GM12878 (cell line): ENCODE results near the gene LSMEM2. TPM values are rescaled to one million over a fixed set of nuclear protein-coding genes. Genes with fewer than 3 reads are reported as not detected.

Experiments
- ATAC-seq: fragments of 200-7000 bp; cut with Tn5 transposase; 3 replicates; pipeline ENCODE4 v1.9.1; 2020; ENCODE audit warnings: mild to moderate bottlenecking, moderate library complexity
- BruUV-seq: library from RNA; stranded (reverse); fragments of 400-500 nt; replicated peaks from 2 replicates; lab custom pipeline; 2021; lab: Mats Ljungman, UMichigan
- CTCF ChIA-PET: fragments of 300-600 bp; sonication (Branson Sonifier 250); formaldehyde crosslinking; extraction: SDS; loops from one replicate; lab custom pipeline; 2021; ENCODE audit warnings: inconsistent platforms; lab: Yijun Ruan, JAX
- POLR2A ChIA-PET: fragments of 350-600 bp; formaldehyde crosslinking; extraction: SDS; loops from one replicate; lab custom pipeline; 2021; ENCODE audit warnings: inconsistent platforms; lab: Charles Lee
- RAD21 ChIA-PET: fragments of 300-600 bp; sonication (Branson Sonifier 250); formaldehyde crosslinking; loops from one replicate; lab custom pipeline; 2023; ENCODE audit warnings: antibody characterized with exemption; ENCODE audit not compliant: unreplicated experiment; lab: Charles Lee
- SMC1A ChIA-PET: fragments of 300-600 bp; sonication (Branson Sonifier 250); formaldehyde crosslinking; loops from one replicate; lab custom pipeline; 2023; ENCODE audit not compliant: unreplicated experiment, uncharacterized antibody; lab: Charles Lee
- DNase-seq: peaks from one replicate; pipeline ENCODE4 v3.0.0-alpha.2; 2011; ENCODE audit warnings: low read depth, low spot score
- FAIRE-seq: peaks from 3 replicates; lab custom pipeline; 2011; peaks lifted over from hg19 to GRCh38; lab: Jason Lieb, UNC
- H2AFZ ChIP-seq: 2 replicates; pipeline ENCODE4 v1.6.0; 2011; ENCODE audit warnings: low read depth, low read length, control low read depth; ENCODE audit not compliant: control insufficient read depth
- H3K27ac ChIP-seq: 2 replicates; pipeline ENCODE4 v1.5.1; 2011; ENCODE audit warnings: control low read depth; ENCODE audit not compliant: control insufficient read depth, insufficient read depth
- H3K27me3 ChIP-seq, 2 experiments: replicated peaks in 1 of 2; 2 replicates each; pipeline versions ENCODE4 v1.6.0 to v1.6.1; 2011; ENCODE audit warnings: low read length in 1 of 2; ENCODE audit not compliant: control insufficient read depth in 2 of 2, insufficient read depth in 2 of 2
- H3K36me3 ChIP-seq, 2 experiments: 2 replicates each; pipeline ENCODE4 v1.5.1; 2011; ENCODE audit warnings: low read length in 1 of 2; ENCODE audit not compliant: control insufficient read depth in 2 of 2, insufficient read depth in 2 of 2
- H3K4me1 ChIP-seq: 2 replicates; pipeline ENCODE4 v1.6.1; 2011; ENCODE audit warnings: mild to moderate bottlenecking, low read length, moderate library complexity, mixed read lengths; ENCODE audit not compliant: control insufficient read depth, insufficient read depth
- H3K4me2 ChIP-seq: 2 replicates; pipeline ENCODE4 v1.6.0; 2011; ENCODE audit warnings: control low read depth; ENCODE audit not compliant: control insufficient read depth, insufficient read depth
- H3K4me3 ChIP-seq: fragments of 200-600 bp; sonication (generic); 2 replicates; pipeline ENCODE4 v1.5.1; 2016
- H3K79me2 ChIP-seq: 2 replicates; pipeline ENCODE4 v1.6.0; 2011; ENCODE audit warnings: low read length; ENCODE audit not compliant: control insufficient read depth, insufficient read depth
- H3K9ac ChIP-seq: 2 replicates; pipeline ENCODE4 v1.8.0; 2011; ENCODE audit warnings: low read length, control low read depth, mixed read lengths; ENCODE audit not compliant: control insufficient read depth, insufficient read depth
- H3K9me3 ChIP-seq: replicated peaks from 3 replicates; pipeline ENCODE4 v1.5.1; 2011; ENCODE audit warnings: mild to moderate bottlenecking, low read length; ENCODE audit not compliant: control insufficient read depth, insufficient read depth
- H4K20me1 ChIP-seq: 2 replicates; pipeline ENCODE4 v1.6.0; 2011; ENCODE audit not compliant: control insufficient read depth, insufficient read depth
- ATF7 ChIP-seq: fragments of 450-650 bp; IDR thresholded peaks from 2 replicates; pipeline ENCODE4 v1.6.1; 2016; ENCODE audit warnings: low read depth, mild to moderate bottlenecking
- BACH1 ChIP-seq: fragments of 450-650 bp; IDR thresholded peaks from 2 replicates; pipeline ENCODE4 v1.6.1; 2017; ENCODE audit warnings: mild to moderate bottlenecking, borderline replicate concordance
- CEBPB ChIP-seq, 2 experiments: fragments of 150-350 bp in 1 of 2; IDR thresholded peaks; 2 replicates each; pipeline ENCODE4 v1.6.1; 2012 to 2014; ENCODE audit warnings: low read depth in 2 of 2, low read length in 2 of 2, borderline replicate concordance in 1 of 2, inconsistent platforms in 1 of 2
- EED ChIP-seq: sonication (generic); IDR thresholded peaks from 2 replicates; pipeline ENCODE4 v1.6.1; 2016; ENCODE audit warnings: antibody characterized with exemption, low read depth
- EGR1 ChIP-seq, 2 experiments: IDR thresholded peaks; 1 replicate in 1 of 2; 2 replicates in 1 of 2; pipeline ENCODE4 v1.6.1; 2011 to 2012; ENCODE audit warnings: low read depth in 2 of 2, low read length in 2 of 2, borderline replicate concordance in 1 of 2, mild to moderate bottlenecking in 1 of 2, moderate library complexity in 1 of 2
- EP300 ChIP-seq, 2 experiments: fragments of 150-350 bp in 1 of 2; IDR thresholded peaks; 2 replicates each; pipeline ENCODE4 v1.6.1; 2011 to 2012; ENCODE audit warnings: low read depth in 2 of 2, low read length in 2 of 2, borderline replicate concordance in 1 of 2, improper control_type of control experiment in 1 of 2, inconsistent platforms in 1 of 2; ENCODE audit not compliant: control insufficient read depth in 1 of 2
- ETV6 ChIP-seq, 2 experiments: fragments of 450-650 bp in 1 of 2; IDR thresholded peaks in 1 of 2; conservative IDR thresholded peaks in 1 of 2; 2 replicates each; pipeline ENCODE4 v1.6.1; 2014; ENCODE audit warnings: antibody characterized with exemption in 1 of 2, borderline replicate concordance in 1 of 2, low read depth in 1 of 2, mild to moderate bottlenecking in 1 of 2, moderate library complexity in 1 of 2
- FOXK2 ChIP-seq: fragments of 450-650 bp; IDR thresholded peaks from 2 replicates; pipeline ENCODE4 v1.6.1; 2017; ENCODE audit warnings: mild to moderate bottlenecking, moderate library complexity
- HDGF ChIP-seq: fragments of 450-650 bp; IDR thresholded peaks from 2 replicates; pipeline ENCODE4 v1.6.1; 2016; ENCODE audit warnings: antibody characterized with exemption
- MAX ChIP-seq: IDR thresholded peaks from 2 replicates; pipeline ENCODE4 v1.6.1; 2012; ENCODE audit warnings: low read depth, low read length, improper control_type of control experiment
- MEF2A ChIP-seq: IDR thresholded peaks from 2 replicates; pipeline ENCODE4 v1.6.1; 2011; ENCODE audit warnings: low read depth, mild to moderate bottlenecking, low read length, moderate library complexity; ENCODE audit not compliant: insufficient read depth
- NBN ChIP-seq: fragments of 450-650 bp; IDR thresholded peaks from 2 replicates; pipeline ENCODE4 v1.6.1; 2016
- NFYA ChIP-seq: IDR thresholded peaks from 2 replicates; pipeline ENCODE4 v1.6.1; 2011; ENCODE audit warnings: low read depth, mild to moderate bottlenecking, low read length, improper control_type of control experiment, borderline replicate concordance
- NFYB ChIP-seq: IDR thresholded peaks from 2 replicates; pipeline ENCODE4 v1.6.1; 2011; ENCODE audit warnings: low read depth, mild to moderate bottlenecking, low read length, improper control_type of control experiment, moderate library complexity; ENCODE audit not compliant: insufficient read depth
- PAX5 ChIP-seq: IDR thresholded peaks from 2 replicates; pipeline ENCODE4 v1.6.1; 2011; ENCODE audit warnings: low read depth, low read length, borderline replicate concordance
- PML ChIP-seq: IDR thresholded peaks from 2 replicates; pipeline ENCODE4 v1.6.1; 2012; ENCODE audit warnings: low read length, inconsistent platforms
- RB1 ChIP-seq: fragments of 450-650 bp; formaldehyde crosslinking; IDR thresholded peaks from 2 replicates; pipeline ENCODE4 v1.6.1; 2017; ENCODE audit warnings: mild to moderate bottlenecking, borderline replicate concordance
- RCOR1 ChIP-seq: conservative IDR thresholded peaks from 2 replicates; pipeline ENCODE4 v1.6.1; 2012; ENCODE audit warnings: low read depth, low read length, improper control_type of control experiment
- SRF ChIP-seq, 2 experiments: IDR thresholded peaks; 2 replicates each; pipeline ENCODE4 v1.6.1; 2011; ENCODE audit warnings: low read depth in 2 of 2, low read length in 2 of 2, mild to moderate bottlenecking in 1 of 2, moderate library complexity in 1 of 2
- TAF1 ChIP-seq: IDR thresholded peaks from 2 replicates; pipeline ENCODE4 v1.6.1; 2011; ENCODE audit warnings: mild to moderate bottlenecking, low read depth, low read length, borderline replicate concordance
- TARDBP ChIP-seq: IDR thresholded peaks from 2 replicates; pipeline ENCODE4 v1.6.1; 2016; ENCODE audit warnings: borderline replicate concordance
- TBL1XR1 ChIP-seq: IDR thresholded peaks from 2 replicates; pipeline ENCODE4 v1.6.1; 2012; ENCODE audit warnings: low read depth, low read length, improper control_type of control experiment
- ZNF207 ChIP-seq: fragments of 450-650 bp; IDR thresholded peaks from 2 replicates; pipeline ENCODE4 v1.6.1; 2014; ENCODE audit warnings: antibody characterized with exemption, mild to moderate bottlenecking, borderline replicate concordance
- WGBS: methylation state at CpG from one replicate; pipeline ENCODE4 v1.1.6; 2016; ENCODE audit warnings: low lambda C conversion rate; ENCODE audit not compliant: insufficient replicate concordance, insufficient coverage; ENCODE audit errors: missing lambda C conversion rate; 5-methylcytosine and 5-hydroxymethylcytosine counted together
- in situ Hi-C: fragments of 300-500 bp; cut with MboI; formaldehyde crosslinking; loops from 9 replicates; pipeline ENCODE4 v1.14.3; 2018; ENCODE audit warnings: mixed read lengths
- intact Hi-C: fragments of 100-400 bp; cut with micrococcal nuclease; formaldehyde crosslinking; loops from one replicate; pipeline ENCODE4 v1.14.2; 2022; ENCODE audit not compliant: unreplicated experiment
- polyA plus RNA-seq, 11 experiments: library from polyadenylated mRNA; depleted of rRNA in 4 of 11; unstranded in 6 of 11; stranded (reverse) in 5 of 11; fragments of >200 nt; fragmentation: Nextera tagmentation in 4 of 11; fragmentation: Illumina TruSeq in 1 of 11; extraction: Ambion mirVana in 4 of 11; extraction: Trizol in 1 of 11; gene quantifications; 1 replicate in 1 of 11; 2 replicates in 10 of 11; pipeline versions ENCODE4 v1.2.1 to v1.2.3, GENCODE V29; 2011 to 2016; ENCODE audit warnings: inconsistent platforms in 2 of 11, missing spikeins in 2 of 11, low read depth in 1 of 11
- total RNA-seq, 4 experiments: library from RNA; depleted of rRNA in 3 of 4; stranded (reverse); fragments of >200 nt in 3 of 4; fragmentation: Illumina TruSeq in 1 of 4; extraction: Trizol in 1 of 4; gene quantifications; 2 replicates each; pipeline versions ENCODE4 v1.2.1 to v1.2.3, GENCODE V29; 2013 to 2021

Gene LSMEM2
- total and polyA plus RNA-seq, 10 of the 15 experiments (the other 5 are each of a cell fraction or from before 2014, with no cell fraction given), result 0.17 TPM; not detected in 9

DNA sequence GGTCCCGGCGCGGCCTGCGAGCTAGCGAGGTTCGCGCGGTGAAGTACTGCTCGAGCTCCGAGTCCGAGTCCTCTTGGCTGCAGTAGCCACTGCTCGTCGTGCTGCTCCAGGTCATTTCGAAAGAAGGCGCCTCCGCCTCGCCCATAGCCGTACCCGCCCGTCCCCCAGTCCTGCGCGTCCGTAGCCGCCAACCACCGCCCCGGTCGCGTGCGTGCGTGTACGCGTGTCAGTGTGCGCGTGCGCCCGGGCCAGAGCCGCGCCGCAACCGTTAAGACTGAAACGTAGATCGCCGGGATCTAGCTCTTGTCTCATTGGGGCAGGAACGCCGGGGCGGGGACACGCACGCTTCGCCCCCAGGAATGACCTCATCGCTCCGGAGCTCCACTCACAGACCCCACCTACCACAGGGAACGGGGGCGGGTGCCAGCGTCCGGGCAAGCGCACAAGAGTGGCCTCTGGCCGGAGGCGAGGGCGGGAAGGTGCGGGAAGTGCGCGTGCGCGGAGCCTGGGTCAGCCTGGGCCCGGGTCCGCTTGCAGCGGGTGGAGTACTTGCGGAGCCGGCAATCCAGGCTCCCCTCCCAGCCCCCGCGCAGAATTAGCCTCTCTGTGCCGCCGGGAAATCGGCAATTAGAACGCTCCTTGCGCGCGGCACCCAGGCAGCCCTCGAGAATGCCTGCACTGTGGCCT, 58.4 kb downstream of the LSMEM2 start:
- Histone ChIP-seq H2AFZ (peak overlapping the region; percentile 78), H3K4me3 (peak overlapping the region; percentile 96), H3K4me1 (peaks cover 10% of the 10 kb centered on the region; the same call in 1 of the 2 replicates), H3K9me3 (no peaks in the 10 kb centered on the region), H3K79me2 (peaks cover 76% of the 10 kb centered on the region), H3K27ac (peak overlapping the region; percentile 92), H3K27me3 (no peaks in the 10 kb centered on the region), H4K20me1 (no peaks in the 10 kb centered on the region; the same call in 1 of the 2 replicates), H3K36me3 (peaks cover 1 to 6% of the 10 kb centered on the region in 2 experiments), H3K4me2 (peak overlapping the region; percentile 77), H3K9ac (peak overlapping the region; percentile 86)
- ATAC-seq (peak; percentile 83), DNase-seq (peak; percentile 96), FAIRE-seq (peak; percentile 64)
- in situ Hi-C loops (loop anchor here (10.0 kb wide), 1 partner anchor 1057 kb away; the partner anchor contains the start of gene RBM15B), intact Hi-C loops (loop anchor here (5.0 kb wide), 2 partner anchors 40 to 100 kb away; partner anchors contain the start of genes GNAI2, HYAL3 and NAA80)
- RAD21 ChIA-PET, result interaction anchor here (0.8 to 2.7 kb wide), 17 partner anchors 10 to 1163 kb away, joined by 3 to 21 read pairs (median 3); partner anchors contain the start of genes CYB561D2, DCAF1, GNAI2 and HYAL2
- POLR2A ChIA-PET, result interaction anchor here (0.6 to 7.0 kb wide), 27 partner anchors 9 to 285 kb away, joined by 3 to 84 read pairs (median 5); partner anchors contain the start of genes C3orf18, CISH, CYB561D2 and GNAI2
- SMC1A ChIA-PET, result interaction anchor here (0.9 to 1.8 kb wide), 9 partner anchors 9 to 275 kb away, joined by 3 to 20 read pairs (median 4); partner anchors contain the start of genes CISH, GNAI2, HYAL2 and HYAL3
- CTCF ChIA-PET, result interaction anchor here (0.6 to 10.5 kb wide), 10 partner anchors 8 to 665 kb away, joined by 3 to 72 read pairs (median 4); partner anchors contain the start of genes CYB561D2, HYAL2, NPRL2 and TUSC2
- WGBS, result under 1% methylated on average over 73 of the region's 79 CpGs
- BruUV-seq, result no TSS peak
- 0 out of 2 replicates have a peak, but pooled peaks have one; percentile 12 for TF ChIP-seq TBL1XR1
- peak in 1 of 2 experiments; percentile 94; a peak in 2 of 3 replicates for TF ChIP-seq EGR1 (IDR thresholded peaks at IDR 0.05; ENCODE audit: borderline replicate concordance in 1 of 2, low read depth in 2 of 2, low read length in 2 of 2)
- peak; percentile 74 for TF ChIP-seq BACH1
- TF ChIP-seq FOXK2, result no peak
- TF ChIP-seq ETV6 (conservative IDR thresholded peaks at IDR 0.05 in 1 of 2, IDR thresholded peaks at IDR 0.05 in 1 of 2; ENCODE audit: borderline replicate concordance in 1 of 2, low read depth in 1 of 2), result no peak
- TF ChIP-seq PAX5, result 0 out of 2 replicates have a peak, but pooled peaks have one; percentile 47
- no peak for TF ChIP-seq MEF2A
- peak; percentile 62; the same call in 1 of the 2 replicates for TF ChIP-seq RB1
- TF ChIP-seq MAX, result peak; percentile 77
- peak; percentile 95; the same call in 1 of the 2 replicates for TF ChIP-seq HDGF
- TF ChIP-seq NBN, result peak; percentile 48
- no peak for TF ChIP-seq EED
- TF ChIP-seq CEBPB (IDR thresholded peaks at IDR 0.05; ENCODE audit: borderline replicate concordance in 1 of 2, low read depth in 2 of 2, low read length in 2 of 2), result no peak
- peak; percentile 40; the same call in 1 of the 2 replicates for TF ChIP-seq NFYB
- peak; percentile 62; the same call in 1 of the 2 replicates for TF ChIP-seq ZNF207
- TF ChIP-seq PML, result no peak
- 0 out of 4 replicates have a peak, but pooled peaks of 1 of the 2 experiments have one; percentile 33 for TF ChIP-seq EP300 (IDR thresholded peaks at IDR 0.05; ENCODE audit: borderline replicate concordance in 1 of 2, control insufficient read depth in 1 of 2, low read depth in 2 of 2, low read length in 2 of 2)
- TF ChIP-seq NFYA, result no peak
- TF ChIP-seq TARDBP, result no peak
- TF ChIP-seq ATF7, result peak; percentile 98
- TF ChIP-seq SRF (IDR thresholded peaks at IDR 0.05; ENCODE audit: low read depth in 2 of 2, low read length in 2 of 2), result no peak
- no peak for TF ChIP-seq RCOR1
- peak; percentile 13; the same call in 1 of the 2 replicates for TF ChIP-seq TAF1
